NCI-H2029 treated with DMSO at 0.1 percent for 48 hours (cell line): ENCODE data around the gene USF3.

Source experiments
- DNase-seq: peaks from one replicate; lab custom pipeline; 2025; lab: John Stamatoyannopoulos, UW

The USF3 gene

DNA sequence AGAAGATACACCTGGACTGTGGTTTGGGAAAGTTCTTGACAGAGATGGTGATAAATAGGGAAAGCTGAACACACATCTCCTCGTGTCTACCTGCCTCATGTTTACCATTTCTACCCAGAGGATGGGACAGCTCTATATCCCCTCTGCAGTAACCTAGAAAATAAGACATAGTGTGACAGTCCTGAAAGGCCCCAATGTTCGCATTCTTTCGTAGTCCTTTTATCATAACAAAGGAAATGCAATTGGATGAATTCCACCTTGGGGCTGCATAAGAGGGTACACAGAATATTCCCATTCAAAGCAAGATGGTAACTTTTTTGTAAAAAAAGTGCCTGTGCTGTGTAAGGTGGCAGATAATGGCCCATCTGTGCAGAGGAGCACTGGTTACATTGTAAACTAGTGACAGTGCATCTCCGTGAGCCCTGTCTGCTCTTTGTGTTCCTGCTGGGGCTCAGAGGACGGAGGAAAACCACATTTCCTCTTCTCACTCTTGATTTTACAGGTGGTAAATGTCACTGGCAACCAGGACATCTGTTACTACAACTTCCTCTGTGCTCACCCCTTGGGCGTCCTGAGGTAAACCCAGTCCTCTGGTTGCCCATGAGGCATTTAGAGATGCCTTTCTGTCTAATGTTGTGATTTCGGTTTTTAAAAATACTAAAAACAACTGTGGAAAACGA is 89.8 kb downstream of the USF3 start:
- DNase-seq, result no peak

DNA sequence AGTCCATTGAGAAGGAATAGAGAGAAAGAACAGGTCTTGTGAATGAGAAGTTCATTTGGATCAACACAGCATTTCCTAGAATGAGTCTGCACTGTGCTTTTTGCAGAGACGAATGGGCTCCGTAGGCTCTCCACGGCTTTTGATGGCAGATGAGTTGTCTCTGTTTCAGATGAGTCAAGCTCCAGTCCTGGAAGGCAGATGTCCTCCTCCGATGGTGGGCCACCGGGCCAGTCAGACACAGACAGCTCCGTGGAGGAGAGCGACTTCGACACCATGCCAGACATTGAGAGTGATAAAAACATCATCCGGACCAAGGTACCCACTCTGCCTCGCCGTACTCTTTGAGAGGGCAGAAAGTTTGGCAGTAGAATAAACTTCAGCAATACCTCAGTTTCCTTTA is 93.6 kb downstream of the USF3 start:
- DNase-seq, result no peak

DNA sequence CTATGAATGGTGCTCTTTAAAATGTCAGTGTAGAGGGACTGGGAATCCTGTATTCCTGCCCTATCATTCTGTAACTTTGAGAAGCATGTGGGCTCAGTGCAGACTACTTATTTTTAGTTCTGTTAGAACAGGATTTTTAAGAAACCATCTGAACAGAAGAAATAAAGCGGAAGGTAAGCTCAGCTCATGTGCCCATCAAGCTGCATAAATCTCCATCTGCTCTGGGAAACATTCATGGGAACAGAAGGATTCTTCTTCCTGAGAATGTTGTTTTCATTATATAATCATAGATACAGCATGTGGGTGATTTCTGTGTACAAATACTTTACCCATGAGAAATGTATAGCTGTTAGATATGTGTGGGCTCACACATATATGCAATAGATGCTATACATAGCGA is 94.2 kb downstream of the USF3 start:
- no peak for DNase-seq

DNA sequence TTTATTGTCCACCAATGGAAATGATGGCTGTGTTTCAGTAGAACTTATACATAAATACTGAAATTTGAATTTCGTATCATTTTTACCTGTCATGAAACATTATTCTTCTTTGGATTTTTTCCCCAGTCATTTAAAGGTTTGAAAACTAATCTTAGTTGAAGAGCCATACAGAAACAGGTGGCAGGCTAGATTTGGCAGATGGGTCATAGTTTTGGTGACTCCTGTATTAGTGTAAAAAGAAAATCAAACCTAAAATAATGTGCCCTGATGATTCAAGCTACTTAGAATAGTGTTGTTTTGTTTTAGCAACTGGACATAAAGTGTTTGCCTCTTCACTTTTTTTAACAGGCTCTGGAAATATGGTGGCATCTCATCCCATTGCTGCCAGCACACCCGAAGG is 95.2 kb downstream of the USF3 start:
- DNase-seq, result no peak

DNA sequence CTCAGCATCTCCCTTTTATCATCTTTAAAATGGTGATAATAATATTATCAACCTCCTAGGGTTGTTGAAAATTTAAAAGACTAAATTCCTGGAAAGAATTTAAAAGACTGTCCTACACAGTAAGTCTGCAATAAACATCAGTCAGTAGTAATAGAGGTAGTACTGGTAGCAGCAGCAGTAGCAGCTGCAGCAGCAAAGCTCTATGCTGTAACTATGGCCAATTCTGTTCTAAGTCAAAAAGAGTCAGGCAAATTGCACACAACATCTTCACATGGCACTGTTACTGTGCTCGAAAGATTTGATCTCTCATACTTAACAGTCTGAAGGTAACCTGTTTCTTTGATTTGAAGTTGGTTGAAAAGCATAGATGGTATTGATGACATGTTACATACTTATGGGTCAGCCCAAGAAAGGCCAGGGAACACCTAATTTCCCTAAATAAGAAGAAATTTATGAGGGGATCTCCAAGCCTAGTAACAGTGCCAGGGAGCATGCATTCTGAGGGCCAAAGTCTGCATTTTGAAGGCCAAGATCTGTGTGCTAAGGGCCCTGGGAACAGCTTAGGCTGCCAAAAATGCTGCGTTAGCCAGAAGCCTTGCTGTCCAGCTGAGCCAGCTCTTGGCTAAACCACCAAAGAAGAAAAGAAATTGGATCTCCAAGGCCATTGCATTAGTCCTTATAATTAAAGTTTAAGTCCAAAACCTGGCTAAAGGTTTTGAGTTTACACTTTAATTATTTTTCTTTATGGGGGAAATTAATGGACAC is 95.8 kb downstream of the USF3 start:
- no peak for DNase-seq
